Measurements from ENCODE around the gene CPSF6. TPM values are rescaled to one million over a fixed set of nuclear protein-coding genes. Genes with fewer than 3 reads are reported as not detected.
A peak's percentile ranks its signal among the peaks of the same experiment; 100 is the strongest.

Gene CPSF6
- polyA plus RNA-seq, 2 donors: 20.7 to 21.4 TPM

- Histone ChIP-seq H3K4me1 (ENCODE audit: control insufficient read depth in 2 of 2, insufficient read depth in 2 of 2, low read length in 1 of 2) (peaks cover 0 to 5% of the 10 kb centered on the region in 2 donors), H3K36me3 (ENCODE audit: control insufficient read depth in 2 of 2, insufficient read depth in 2 of 2, low read length in 1 of 2) (no peaks in the 10 kb centered on the region), H3K4me3 (ENCODE audit: low read depth in 1 of 2, low read length in 2 of 2) (peak overlapping the region; percentile 89 to 95), H3K9me3 (ENCODE audit: control insufficient read depth in 2 of 2, insufficient read depth in 1 of 2, low read depth in 1 of 2, low read length in 1 of 2) (no peaks in the 10 kb centered on the region), H3K27me3 (ENCODE audit: control insufficient read depth in 1 of 2, insufficient read depth in 2 of 2, low read length in 2 of 2) (no peaks in the 10 kb centered on the region), H3K27ac (ENCODE audit: low read depth in 2 of 2, low read length in 1 of 2) (peak overlapping the region; percentile 78 to 95)
- WGBS, 2 donors: 15 to 16% methylated on average over 16 of the region's 16 CpGs
Measured at GRCh38 chr12:69238589-69239351, 599 bp upstream of the CPSF6 start.

- WGBS, 2 donors: 1% methylated on average over 32 to 68 of the region's 68 CpGs
- H3K9me3 ChIP-seq (ENCODE audit: control insufficient read depth in 2 of 2, insufficient read depth in 1 of 2, low read depth in 1 of 2, low read length in 1 of 2): no peaks in the 10 kb centered on the region
- no peaks in the 10 kb centered on the region for H3K27me3 ChIP-seq (ENCODE audit: control insufficient read depth in 1 of 2, insufficient read depth in 2 of 2, low read length in 2 of 2)
- peak overlapping the region; percentile 89 to 95 for H3K4me3 ChIP-seq (ENCODE audit: low read depth in 1 of 2, low read length in 2 of 2)
- H3K27ac ChIP-seq (ENCODE audit: low read depth in 2 of 2, low read length in 1 of 2): peak overlapping the region; percentile 95 to 99
- no peaks in the 10 kb centered on the region for H3K36me3 ChIP-seq (ENCODE audit: control insufficient read depth in 2 of 2, insufficient read depth in 2 of 2, low read length in 1 of 2)
- peaks cover 0 to 5% of the 10 kb centered on the region in 2 donors for H3K4me1 ChIP-seq (ENCODE audit: control insufficient read depth in 2 of 2, insufficient read depth in 2 of 2, low read length in 1 of 2)
Measured at GRCh38 chr12:69239922-69240630, 707 bp downstream of the CPSF6 start.

- H3K27me3 ChIP-seq (ENCODE audit: control insufficient read depth in 1 of 2, insufficient read depth in 2 of 2, low read length in 2 of 2): no peaks in the 10 kb centered on the region
- peak overlapping the region in 1 of 2 donors; percentile 99 for H3K27ac ChIP-seq (ENCODE audit: low read depth in 2 of 2, low read length in 1 of 2)
- H3K9me3 ChIP-seq (ENCODE audit: control insufficient read depth in 2 of 2, insufficient read depth in 1 of 2, low read depth in 1 of 2, low read length in 1 of 2): no peaks in the 10 kb centered on the region
- H3K36me3 ChIP-seq (ENCODE audit: control insufficient read depth in 2 of 2, insufficient read depth in 2 of 2, low read length in 1 of 2): no peaks in the 10 kb centered on the region
- peak overlapping the region in 1 of 2 donors; percentile 89 for H3K4me3 ChIP-seq (ENCODE audit: low read depth in 1 of 2, low read length in 2 of 2)
- peaks cover 0 to 5% of the 10 kb centered on the region in 2 donors for H3K4me1 ChIP-seq (ENCODE audit: control insufficient read depth in 2 of 2, insufficient read depth in 2 of 2, low read length in 1 of 2)
- WGBS, 2 donors: 1% methylated on average over 11 of the region's 11 CpGs
Measured at GRCh38 chr12:69240631-69240995, 1.2 kb downstream of the CPSF6 start.

GRCh38 chr12:69241438-69242092 lies 2.2 kb downstream of the CPSF6 start:
- no peaks in the 10 kb centered on the region for H3K27me3 ChIP-seq (ENCODE audit: control insufficient read depth in 1 of 2, insufficient read depth in 2 of 2, low read length in 2 of 2)
- WGBS, 2 donors: 38 to 47% methylated on average over 5 of the region's 5 CpGs

GRCh38 chr12:69243099-69244084 lies 4.0 kb downstream of the CPSF6 start:
- 66 to 77% methylated on average over 7 of the region's 7 CpGs for WGBS, 2 donors
- no peak overlapping the region for H3K27ac ChIP-seq (ENCODE audit: low read depth in 2 of 2, low read length in 1 of 2)
- no peaks in the 10 kb centered on the region for H3K9me3 ChIP-seq (ENCODE audit: control insufficient read depth in 2 of 2, insufficient read depth in 1 of 2, low read depth in 1 of 2, low read length in 1 of 2)
- no peaks in the 10 kb centered on the region for H3K27me3 ChIP-seq (ENCODE audit: control insufficient read depth in 1 of 2, insufficient read depth in 2 of 2, low read length in 2 of 2)
- H3K4me3 ChIP-seq (ENCODE audit: low read depth in 1 of 2, low read length in 2 of 2): no peak overlapping the region
- H3K36me3 ChIP-seq (ENCODE audit: control insufficient read depth in 2 of 2, insufficient read depth in 2 of 2, low read length in 1 of 2): no peaks in the 10 kb centered on the region
- H3K4me1 ChIP-seq (ENCODE audit: control insufficient read depth in 2 of 2, insufficient read depth in 2 of 2, low read length in 1 of 2): peaks cover 0 to 5% of the 10 kb centered on the region in 2 donors

More at GRCh38 chr12:69241438-69242092, 2.2 kb downstream of the CPSF6 start:
- H3K27ac ChIP-seq (ENCODE audit: low read depth in 2 of 2, low read length in 1 of 2): no peak overlapping the region
- no peaks in the 10 kb centered on the region for H3K36me3 ChIP-seq (ENCODE audit: control insufficient read depth in 2 of 2, insufficient read depth in 2 of 2, low read length in 1 of 2)
- H3K4me1 ChIP-seq (ENCODE audit: control insufficient read depth in 2 of 2, insufficient read depth in 2 of 2, low read length in 1 of 2): peaks cover 0 to 5% of the 10 kb centered on the region in 2 donors
- H3K9me3 ChIP-seq (ENCODE audit: control insufficient read depth in 2 of 2, insufficient read depth in 1 of 2, low read depth in 1 of 2, low read length in 1 of 2): no peaks in the 10 kb centered on the region
- no peak overlapping the region for H3K4me3 ChIP-seq (ENCODE audit: low read depth in 1 of 2, low read length in 2 of 2)

- WGBS, 2 donors: 67 to 81% methylated on average over 3 of the region's 3 CpGs
- Histone ChIP-seq H3K36me3 (ENCODE audit: control insufficient read depth in 2 of 2, insufficient read depth in 2 of 2, low read length in 1 of 2) (no peaks in the 10 kb centered on the region), H3K4me1 (ENCODE audit: control insufficient read depth in 2 of 2, insufficient read depth in 2 of 2, low read length in 1 of 2) (peaks cover 0 to 5% of the 10 kb centered on the region in 2 donors), H3K9me3 (ENCODE audit: control insufficient read depth in 2 of 2, insufficient read depth in 1 of 2, low read depth in 1 of 2, low read length in 1 of 2) (no peaks in the 10 kb centered on the region), H3K4me3 (ENCODE audit: low read depth in 1 of 2, low read length in 2 of 2) (no peak overlapping the region), H3K27me3 (ENCODE audit: control insufficient read depth in 1 of 2, insufficient read depth in 2 of 2, low read length in 2 of 2) (no peaks in the 10 kb centered on the region), H3K27ac (ENCODE audit: low read depth in 2 of 2, low read length in 1 of 2) (no peak overlapping the region)
Measured at GRCh38 chr12:69247268-69248018, 8.1 kb downstream of the CPSF6 start.

GRCh38 chr12:69252033-69252432 lies 12.7 kb downstream of the CPSF6 start:
- Histone ChIP-seq H3K4me1 (ENCODE audit: control insufficient read depth in 2 of 2, insufficient read depth in 2 of 2, low read length in 1 of 2) (no peaks in the 10 kb centered on the region), H3K27me3 (ENCODE audit: control insufficient read depth in 1 of 2, insufficient read depth in 2 of 2, low read length in 2 of 2) (no peaks in the 10 kb centered on the region), H3K4me3 (ENCODE audit: low read depth in 1 of 2, low read length in 2 of 2) (no peak overlapping the region), H3K36me3 (ENCODE audit: control insufficient read depth in 2 of 2, insufficient read depth in 2 of 2, low read length in 1 of 2) (peaks cover 0 to 3% of the 10 kb centered on the region in 2 donors), H3K27ac (ENCODE audit: low read depth in 2 of 2, low read length in 1 of 2) (no peak overlapping the region), H3K9me3 (ENCODE audit: control insufficient read depth in 2 of 2, insufficient read depth in 1 of 2, low read depth in 1 of 2, low read length in 1 of 2) (no peaks in the 10 kb centered on the region)
- 11 to 13% methylated on average over 1 of the region's 1 CpG for WGBS, 2 donors

- no peaks in the 10 kb centered on the region for H3K4me1 ChIP-seq (ENCODE audit: control insufficient read depth in 2 of 2, insufficient read depth in 2 of 2, low read length in 1 of 2)
- no peak overlapping the region for H3K27ac ChIP-seq (ENCODE audit: low read depth in 2 of 2, low read length in 1 of 2)
- H3K36me3 ChIP-seq (ENCODE audit: control insufficient read depth in 2 of 2, insufficient read depth in 2 of 2, low read length in 1 of 2): peaks cover 4 to 10% of the 10 kb centered on the region in 2 donors
- no peak overlapping the region for H3K4me3 ChIP-seq (ENCODE audit: low read depth in 1 of 2, low read length in 2 of 2)
- H3K27me3 ChIP-seq (ENCODE audit: control insufficient read depth in 1 of 2, insufficient read depth in 2 of 2, low read length in 2 of 2): no peaks in the 10 kb centered on the region
- no peaks in the 10 kb centered on the region for H3K9me3 ChIP-seq (ENCODE audit: control insufficient read depth in 2 of 2, insufficient read depth in 1 of 2, low read depth in 1 of 2, low read length in 1 of 2)
Measured at GRCh38 chr12:69254046-69254445, 14.7 kb downstream of the CPSF6 start.
